SU-DHL-6 (cell line): ENCODE measurements around the gene TRIM24.

ENCODE experiments used
- H2AFZ ChIP-seq: fragments of 200-600 bp; sonication (generic); 2 replicates; pipeline ENCODE4 v1.6.1; 2014; ENCODE audit warnings: low read depth, mild to moderate bottlenecking, moderate library complexity, mixed read lengths, antibody characterized with exemption, low read length; ENCODE audit not compliant: severe bottlenecking
- H3F3A ChIP-seq: fragments of 200-600 bp; shearing (Covaris generic); 2 replicates; pipeline ENCODE4 v1.6.0; 2016; ENCODE audit warnings: antibody characterized with exemption, mild to moderate bottlenecking; ENCODE audit not compliant: insufficient read depth
- H3K27ac ChIP-seq: fragments of 200-600 bp; sonication (generic); 2 replicates; pipeline ENCODE4 v1.5.1; 2016; ENCODE audit warnings: low read depth, mild to moderate bottlenecking, low read length, moderate library complexity, mixed read lengths
- H3K27me3 ChIP-seq: fragments of 200-600 bp; sonication (generic), shearing (Covaris generic); 2 replicates; pipeline ENCODE4 v1.6.0; 2014; ENCODE audit warnings: mild to moderate bottlenecking, low read length
- H3K36me3 ChIP-seq: fragments of 200-600 bp; sonication (generic); 2 replicates; pipeline ENCODE4 v1.6.1; 2014; ENCODE audit warnings: mild to moderate bottlenecking, low read length, mixed read lengths
- H3K4me2 ChIP-seq: fragments of 300-600, 200-600 bp; shearing (Covaris generic), sonication (generic); 2 replicates; pipeline ENCODE4 v1.6.0; 2014; ENCODE audit warnings: low read length, low read depth, mild to moderate bottlenecking; ENCODE audit not compliant: poor library complexity, severe bottlenecking
- H3K4me3 ChIP-seq: fragments of 200-600 bp; sonication (generic); 2 replicates; pipeline ENCODE4 v1.5.1; 2014; ENCODE audit warnings: antibody characterized with exemption, low read length, mild to moderate bottlenecking, mixed read lengths; ENCODE audit not compliant: insufficient read depth, poor library complexity, severe bottlenecking
- H3K79me2 ChIP-seq: fragments of 200-600 bp; sonication (generic); 2 replicates; pipeline ENCODE4 v1.6.1; 2014; ENCODE audit warnings: mild to moderate bottlenecking, low read length, moderate library complexity; ENCODE audit not compliant: insufficient read depth
- H3K9ac ChIP-seq: fragments of 200-600 bp; sonication (generic); 2 replicates; pipeline ENCODE4 v1.7.0; 2014; ENCODE audit warnings: mild to moderate bottlenecking, low read length
- H3K9me2 ChIP-seq: fragments of 200-600 bp; sonication (generic); replicated peaks from 2 replicates; pipeline ENCODE4 v1.6.1; 2014; ENCODE audit warnings: low read length; ENCODE audit not compliant: insufficient read depth
- H3K9me3 ChIP-seq: fragments of 200-600 bp; sonication (generic); 2 replicates; pipeline ENCODE4 v1.6.1; 2014; ENCODE audit warnings: low read length, mixed read lengths; ENCODE audit not compliant: insufficient read depth
- H4K20me1 ChIP-seq: fragments of 200-600 bp; sonication (generic); 2 replicates; pipeline ENCODE4 v1.6.1; 2014; ENCODE audit warnings: low read depth, mild to moderate bottlenecking, antibody characterized with exemption, low read length, moderate library complexity, mixed read lengths
- EZH2phosphoT487 ChIP-seq: fragments of 200-600 bp; sonication (generic), shearing (Covaris generic); conservative IDR thresholded peaks from 2 replicates; pipeline ENCODE4 v1.6.1; 2018; ENCODE audit warnings: mild to moderate bottlenecking, antibody characterized with exemption, low read length, moderate library complexity, mixed read lengths
- TF ChIP-seq, protein P1 (sequence below): fragments of 200-600 bp; sonication (generic); IDR thresholded peaks from one replicate; pipeline ENCODE4 v1.5.1; 2017; ENCODE audit warnings: antibody characterized with exemption, mild to moderate bottlenecking, low read length, moderate library complexity; ENCODE audit not compliant: insufficient read depth, poor library complexity, severe bottlenecking

TRIM24 gene

DNA sequence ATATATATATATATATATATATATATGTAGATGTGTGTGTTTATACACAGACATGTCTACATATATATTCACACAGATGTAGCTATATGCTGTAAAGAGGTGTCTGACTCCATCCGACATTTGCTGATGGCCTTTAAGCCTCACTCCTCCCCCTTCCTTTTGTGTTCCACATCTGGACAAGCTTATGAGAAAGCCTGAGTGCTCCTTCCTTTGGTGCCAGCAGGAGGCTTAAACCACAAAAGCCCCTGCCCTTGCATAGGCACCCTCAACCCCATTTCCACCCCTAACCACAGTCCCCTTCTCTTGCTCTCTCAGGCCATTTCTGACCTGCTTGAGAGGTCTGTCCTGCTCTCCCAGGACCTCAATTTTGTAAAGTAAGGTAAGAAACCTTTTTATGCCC is 142.4 kb downstream of the TRIM24 start:
- no peaks in the 10 kb centered on the region for H3K27me3 ChIP-seq
- no peak overlapping the region for H3K4me3 ChIP-seq
- H3K9me2 ChIP-seq: no peaks in the 10 kb centered on the region
- TF ChIP-seq EZH2phosphoT487: no peak
- TF ChIP-seq, protein P1, sequence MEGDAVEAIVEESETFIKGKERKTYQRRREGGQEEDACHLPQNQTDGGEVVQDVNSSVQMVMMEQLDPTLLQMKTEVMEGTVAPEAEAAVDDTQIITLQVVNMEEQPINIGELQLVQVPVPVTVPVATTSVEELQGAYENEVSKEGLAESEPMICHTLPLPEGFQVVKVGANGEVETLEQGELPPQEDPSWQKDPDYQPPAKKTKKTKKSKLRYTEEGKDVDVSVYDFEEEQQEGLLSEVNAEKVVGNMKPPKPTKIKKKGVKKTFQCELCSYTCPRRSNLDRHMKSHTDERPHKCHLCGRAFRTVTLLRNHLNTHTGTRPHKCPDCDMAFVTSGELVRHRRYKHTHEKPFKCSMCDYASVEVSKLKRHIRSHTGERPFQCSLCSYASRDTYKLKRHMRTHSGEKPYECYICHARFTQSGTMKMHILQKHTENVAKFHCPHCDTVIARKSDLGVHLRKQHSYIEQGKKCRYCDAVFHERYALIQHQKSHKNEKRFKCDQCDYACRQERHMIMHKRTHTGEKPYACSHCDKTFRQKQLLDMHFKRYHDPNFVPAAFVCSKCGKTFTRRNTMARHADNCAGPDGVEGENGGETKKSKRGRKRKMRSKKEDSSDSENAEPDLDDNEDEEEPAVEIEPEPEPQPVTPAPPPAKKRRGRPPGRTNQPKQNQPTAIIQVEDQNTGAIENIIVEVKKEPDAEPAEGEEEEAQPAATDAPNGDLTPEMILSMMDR: no peak
- no peaks in the 10 kb centered on the region for H3K36me3 ChIP-seq
- H3K79me2 ChIP-seq: no peaks in the 10 kb centered on the region
- no peak overlapping the region for H3K9ac ChIP-seq
- H2AFZ ChIP-seq: no peak overlapping the region
- H3K4me2 ChIP-seq: no peak overlapping the region
- H3K27ac ChIP-seq: no peak overlapping the region
- H3K9me3 ChIP-seq: 0 out of 2 replicates have a peak, but pooled peaks cover 4% of the 10 kb centered on the region
- H3F3A ChIP-seq: no peaks in the 10 kb centered on the region
- H4K20me1 ChIP-seq: no peaks in the 10 kb centered on the region

DNA sequence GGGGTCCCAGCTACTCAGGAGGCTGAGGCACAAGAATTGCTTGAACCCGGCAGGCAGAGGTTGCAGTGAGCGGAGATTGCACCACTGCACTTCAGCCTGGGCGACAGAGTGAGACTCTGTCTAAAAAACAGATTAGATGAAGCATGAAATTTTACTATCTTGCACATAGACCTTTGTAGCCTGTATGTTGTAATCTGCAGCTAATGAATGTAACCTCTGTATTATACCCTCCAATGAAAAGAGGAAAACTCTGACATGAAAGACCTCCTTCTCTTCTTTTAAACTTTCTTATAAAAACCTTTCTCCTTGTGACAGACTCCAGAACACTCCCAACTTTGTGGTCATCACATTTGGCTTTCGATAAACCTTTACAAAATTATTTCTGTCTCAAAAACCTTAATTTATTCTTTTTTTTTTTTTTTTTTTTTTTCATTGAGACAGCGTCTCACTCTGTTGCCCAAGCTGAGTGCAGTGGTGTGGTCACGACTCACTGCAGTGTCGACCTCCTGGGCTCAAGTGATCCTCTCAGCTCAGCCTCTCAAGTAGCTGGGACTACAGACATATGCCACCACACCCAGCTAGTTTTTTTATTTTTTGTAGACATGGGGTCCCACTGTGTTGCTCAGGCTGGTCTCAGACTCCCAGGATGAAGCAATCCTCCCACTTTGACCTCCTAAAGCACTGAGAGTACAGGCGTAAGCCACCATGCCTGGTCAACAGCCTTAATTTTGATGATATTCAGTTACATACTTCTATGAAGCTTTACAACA is 143.7 kb downstream of the TRIM24 start:
- H3K36me3 ChIP-seq: no peaks in the 10 kb centered on the region
- TF ChIP-seq, protein P1: no peak
- no peak for TF ChIP-seq EZH2phosphoT487
- H3K9me2 ChIP-seq: no peaks in the 10 kb centered on the region
- 0 out of 2 replicates have a peak, but pooled peaks cover 4% of the 10 kb centered on the region for H3K9me3 ChIP-seq
- H3K79me2 ChIP-seq: no peaks in the 10 kb centered on the region
- H3F3A ChIP-seq: no peaks in the 10 kb centered on the region
- H3K4me3 ChIP-seq: no peak overlapping the region
- H3K9ac ChIP-seq: no peak overlapping the region
- H3K27me3 ChIP-seq: no peaks in the 10 kb centered on the region
- no peaks in the 10 kb centered on the region for H4K20me1 ChIP-seq
- H3K27ac ChIP-seq: no peak overlapping the region
- H3K4me2 ChIP-seq: no peak overlapping the region
- H2AFZ ChIP-seq: no peak overlapping the region

DNA sequence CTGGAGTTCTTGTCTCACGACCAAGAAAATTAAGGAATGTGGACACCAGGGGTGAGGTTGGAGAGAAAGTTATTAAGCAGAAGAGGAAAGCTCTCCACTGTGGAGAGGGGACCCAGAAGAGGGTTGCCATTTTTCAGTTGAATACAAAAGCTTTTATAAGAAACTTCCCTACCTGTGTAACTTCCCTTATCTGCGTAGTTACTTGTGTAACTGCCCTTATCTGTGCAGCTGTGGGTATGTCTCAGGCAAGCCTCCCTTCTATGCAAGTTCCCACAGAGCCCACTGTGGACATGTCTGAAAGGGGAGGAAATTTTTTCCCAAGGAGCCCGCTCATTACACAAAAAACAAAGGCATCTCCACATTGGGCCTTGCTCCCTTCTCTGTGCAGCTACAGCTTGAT is 146.2 kb downstream of the TRIM24 start:
- Histone ChIP-seq H3K36me3 (no peaks in the 10 kb centered on the region), H3K27ac (no peak overlapping the region), H4K20me1 (no peaks in the 10 kb centered on the region), H3K27me3 (no peaks in the 10 kb centered on the region), H3K4me2 (no peak overlapping the region), H2AFZ (no peak overlapping the region), H3K4me3 (no peak overlapping the region), H3F3A (no peaks in the 10 kb centered on the region), H3K9me3 (0 out of 2 replicates have a peak, but pooled peaks cover 4% of the 10 kb centered on the region), H3K79me2 (no peaks in the 10 kb centered on the region), H3K9ac (no peak overlapping the region), H3K9me2 (no peaks in the 10 kb centered on the region)
- TF ChIP-seq, protein P1: no peak
- TF ChIP-seq EZH2phosphoT487: no peak
